ENCODE results near the gene APOBEC3H.

Gene APOBEC3H

DNA sequence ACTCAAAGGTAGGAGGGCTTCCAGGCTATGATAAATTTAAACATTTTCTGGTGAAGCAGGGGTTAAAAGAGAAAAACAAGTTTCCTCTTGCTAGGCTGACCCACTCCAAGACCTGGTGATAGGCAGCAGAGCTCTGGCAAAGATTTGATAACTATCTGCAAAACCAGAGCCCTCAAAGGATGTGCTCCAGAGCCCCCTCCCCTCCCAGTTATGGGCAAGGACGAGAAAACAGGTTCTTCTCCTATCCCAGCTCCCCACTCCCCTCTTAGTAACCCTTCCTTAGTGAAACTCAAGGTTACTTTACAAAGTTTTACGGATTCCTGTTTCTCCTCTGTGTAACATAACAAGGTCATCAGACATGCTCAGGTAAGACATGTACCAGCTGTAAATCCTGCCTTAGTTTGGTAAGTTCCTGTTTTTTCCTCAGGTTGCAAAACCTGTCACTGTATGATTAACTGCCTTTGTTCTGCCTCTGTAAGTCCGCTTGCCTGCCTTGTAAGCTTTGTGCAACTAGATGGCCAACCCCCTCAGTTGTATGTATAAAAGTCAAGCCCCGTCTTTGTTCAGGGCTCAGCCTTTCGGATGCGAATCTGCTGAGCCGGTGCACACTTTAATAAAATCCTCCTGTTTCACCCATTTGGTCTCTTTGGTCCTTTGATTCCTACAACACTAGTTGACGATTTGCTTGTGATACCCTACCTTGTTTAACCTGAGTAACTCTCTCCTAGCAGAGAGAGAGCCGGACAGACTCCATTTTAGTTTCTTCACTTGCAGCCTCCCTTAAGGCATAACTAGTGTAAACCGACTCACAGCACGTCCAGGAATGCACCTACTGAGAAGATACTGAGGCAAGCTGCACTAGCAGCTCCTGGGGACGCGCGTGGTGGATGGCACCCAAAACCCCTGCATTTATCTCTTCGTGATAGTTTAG lies 13.9 kb downstream of the APOBEC3H start:
- CTCF ChIA-PET: interaction anchor here (0.6 to 2.1 kb wide), 7 partner anchors 9 to 107 kb away, joined by 3 to 6 read pairs (median 5); partner anchors contain the start of gene APOBEC3D
- DNase-seq: peak; percentile 66 to 92 (median 89)
- no peaks in the 10 kb centered on the region for H3K36me3 ChIP-seq (ENCODE audit: control insufficient read depth in 4 of 4, insufficient read depth in 4 of 4, low read length in 3 of 4)
- H3K27ac ChIP-seq (ENCODE audit: insufficient read depth in 1 of 2, low read depth in 1 of 2, low read length in 2 of 2, poor library complexity in 1 of 2, severe bottlenecking in 2 of 2): no peak overlapping the region
- 53% methylated on average over 10 of the region's 15 CpGs for WGBS (ENCODE audit: insufficient coverage)
- no peak overlapping the region for H3K4me3 ChIP-seq (ENCODE audit: control insufficient read depth in 1 of 7, extremely low read depth in 1 of 7, insufficient read depth in 4 of 7, low read depth in 2 of 7, low read length in 6 of 7)
- H3K9me3 ChIP-seq (ENCODE audit: control extremely low read depth in 1 of 5, control insufficient read depth in 4 of 5, insufficient read depth in 2 of 5, low read depth in 1 of 5, low read length in 4 of 5): no peaks in the 10 kb centered on the region
- POLR2A ChIA-PET: interaction anchor here (0.6 to 1.2 kb wide), 3 partner anchors 15 to 72 kb away, joined by 3 to 4 read pairs (median 3); no protein-coding TSS in a partner anchor
- peaks cover 0 to 13% (median 9%) of the 10 kb centered on the region in 4 experiments for H3K4me1 ChIP-seq (ENCODE audit: control extremely low read depth in 1 of 4, control insufficient read depth in 4 of 4, insufficient read depth in 4 of 4, low read length in 3 of 4)
- no peaks in the 10 kb centered on the region for H3K27me3 ChIP-seq (replicated peaks in 2 of 5; ENCODE audit: control insufficient read depth in 4 of 5, insufficient read depth in 5 of 5, low read length in 4 of 5)

- POLR2A ChIA-PET: no interaction called here
- Histone ChIP-seq H3K27me3 (replicated peaks in 2 of 5; ENCODE audit: control insufficient read depth in 4 of 5, insufficient read depth in 5 of 5, low read length in 4 of 5) (no peaks in the 10 kb centered on the region), H3K9me3 (ENCODE audit: control extremely low read depth in 1 of 5, control insufficient read depth in 4 of 5, insufficient read depth in 2 of 5, low read depth in 1 of 5, low read length in 4 of 5) (no peaks in the 10 kb centered on the region), H3K27ac (ENCODE audit: insufficient read depth in 1 of 2, low read depth in 1 of 2, low read length in 2 of 2, poor library complexity in 1 of 2, severe bottlenecking in 2 of 2) (no peak overlapping the region), H3K4me3 (ENCODE audit: control insufficient read depth in 1 of 7, extremely low read depth in 1 of 7, insufficient read depth in 4 of 7, low read depth in 2 of 7, low read length in 6 of 7) (no peak overlapping the region), H3K4me1 (ENCODE audit: control extremely low read depth in 1 of 4, control insufficient read depth in 4 of 4, insufficient read depth in 4 of 4, low read length in 3 of 4) (peaks cover 0 to 13% (median 9%) of the 10 kb centered on the region in 4 experiments), H3K36me3 (ENCODE audit: control insufficient read depth in 4 of 4, insufficient read depth in 4 of 4, low read length in 3 of 4) (no peaks in the 10 kb centered on the region)
- DNase-seq: no peak
- WGBS (ENCODE audit: insufficient coverage): 95% methylated on average over 6 of the region's 6 CpGs
- CTCF ChIA-PET: interaction anchor here (0.7 kb wide), 1 partner anchor 245 kb away, joined by 4 read pairs; no protein-coding TSS in a partner anchor
Observed at GRCh38 chr22:39114112-39114511, 17.1 kb downstream of the APOBEC3H start.

- no peaks in the 10 kb centered on the region for H3K9me3 ChIP-seq (ENCODE audit: control extremely low read depth in 1 of 5, control insufficient read depth in 4 of 5, insufficient read depth in 2 of 5, low read depth in 1 of 5, low read length in 4 of 5)
- ChIA-PET CTCF (interaction anchor here (0.6 kb wide), 1 partner anchor 27 kb away, joined by 5 read pairs; no protein-coding TSS in a partner anchor), POLR2A (interaction anchor here (0.6 kb wide), 1 partner anchor 9 kb away, joined by 3 read pairs; no protein-coding TSS in a partner anchor)
- H3K27ac ChIP-seq (ENCODE audit: insufficient read depth in 1 of 2, low read depth in 1 of 2, low read length in 2 of 2, poor library complexity in 1 of 2, severe bottlenecking in 2 of 2): no peak overlapping the region
- H3K4me3 ChIP-seq (ENCODE audit: control insufficient read depth in 1 of 7, extremely low read depth in 1 of 7, insufficient read depth in 4 of 7, low read depth in 2 of 7, low read length in 6 of 7): no peak overlapping the region
- no peaks in the 10 kb centered on the region for H3K36me3 ChIP-seq (ENCODE audit: control insufficient read depth in 4 of 4, insufficient read depth in 4 of 4, low read length in 3 of 4)
- DNase-seq: no peak
- no peaks in the 10 kb centered on the region for H3K27me3 ChIP-seq (replicated peaks in 2 of 5; ENCODE audit: control insufficient read depth in 4 of 5, insufficient read depth in 5 of 5, low read length in 4 of 5)
- H3K4me1 ChIP-seq (ENCODE audit: control extremely low read depth in 1 of 4, control insufficient read depth in 4 of 4, insufficient read depth in 4 of 4, low read length in 3 of 4): peaks cover 0 to 12% (median 8%) of the 10 kb centered on the region in 4 experiments
- WGBS (ENCODE audit: insufficient coverage): 100% methylated on average over 1 of the region's 2 CpGs
Observed at GRCh38 chr22:39115570-39115969, 18.5 kb downstream of the APOBEC3H start.

DNA sequence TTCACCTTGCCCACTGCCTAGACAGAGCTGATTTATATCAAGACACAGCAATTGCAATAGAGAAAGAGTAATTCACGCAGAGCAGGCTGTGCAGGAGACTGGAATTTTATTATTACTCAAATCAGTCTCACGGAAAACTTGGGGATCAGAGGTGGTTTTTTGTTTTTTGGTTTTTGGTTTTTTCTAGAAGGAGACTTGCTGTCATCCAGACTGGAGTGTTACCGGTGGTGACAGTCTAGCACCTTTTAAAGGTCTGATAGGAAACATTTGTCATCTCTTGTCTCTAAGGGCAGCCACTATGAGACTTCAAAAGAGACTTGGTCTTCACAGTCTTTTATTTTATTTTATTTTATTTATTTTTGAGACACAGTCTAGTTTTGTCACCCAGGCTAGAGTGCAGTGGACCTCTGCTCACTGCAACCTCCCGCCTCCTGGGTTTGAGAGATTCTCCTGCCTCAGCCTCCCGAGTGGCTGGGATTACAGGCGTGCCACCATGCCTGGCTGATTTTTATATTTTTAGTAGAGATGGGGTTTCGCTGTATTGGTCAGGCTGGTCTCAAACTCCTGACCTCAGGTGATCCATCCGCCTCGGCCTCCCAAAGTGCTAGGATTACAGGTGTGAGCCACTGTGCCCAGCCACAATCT lies 19.1 kb downstream of the APOBEC3H start:
- DNase-seq: no peak
- CTCF ChIA-PET: interaction anchor here (0.6 kb wide), 1 partner anchor 27 kb away, joined by 5 read pairs; no protein-coding TSS in a partner anchor
- Histone ChIP-seq H3K27me3 (replicated peaks in 2 of 5; ENCODE audit: control insufficient read depth in 4 of 5, insufficient read depth in 5 of 5, low read length in 4 of 5) (no peaks in the 10 kb centered on the region), H3K4me1 (ENCODE audit: control extremely low read depth in 1 of 4, control insufficient read depth in 4 of 4, insufficient read depth in 4 of 4, low read length in 3 of 4) (peaks cover 0 to 7% (median 3%) of the 10 kb centered on the region in 4 experiments), H3K9me3 (ENCODE audit: control extremely low read depth in 1 of 5, control insufficient read depth in 4 of 5, insufficient read depth in 2 of 5, low read depth in 1 of 5, low read length in 4 of 5) (no peaks in the 10 kb centered on the region), H3K36me3 (ENCODE audit: control insufficient read depth in 4 of 4, insufficient read depth in 4 of 4, low read length in 3 of 4) (no peaks in the 10 kb centered on the region), H3K4me3 (ENCODE audit: control insufficient read depth in 1 of 7, extremely low read depth in 1 of 7, insufficient read depth in 4 of 7, low read depth in 2 of 7, low read length in 6 of 7) (no peak overlapping the region), H3K27ac (ENCODE audit: insufficient read depth in 1 of 2, low read depth in 1 of 2, low read length in 2 of 2, poor library complexity in 1 of 2, severe bottlenecking in 2 of 2) (no peak overlapping the region)
- POLR2A ChIA-PET: interaction anchor here (0.6 kb wide), 1 partner anchor 8 kb away, joined by 3 read pairs; no protein-coding TSS in a partner anchor
- WGBS (ENCODE audit: insufficient coverage): 100% methylated on average over 8 of the region's 9 CpGs

DNA sequence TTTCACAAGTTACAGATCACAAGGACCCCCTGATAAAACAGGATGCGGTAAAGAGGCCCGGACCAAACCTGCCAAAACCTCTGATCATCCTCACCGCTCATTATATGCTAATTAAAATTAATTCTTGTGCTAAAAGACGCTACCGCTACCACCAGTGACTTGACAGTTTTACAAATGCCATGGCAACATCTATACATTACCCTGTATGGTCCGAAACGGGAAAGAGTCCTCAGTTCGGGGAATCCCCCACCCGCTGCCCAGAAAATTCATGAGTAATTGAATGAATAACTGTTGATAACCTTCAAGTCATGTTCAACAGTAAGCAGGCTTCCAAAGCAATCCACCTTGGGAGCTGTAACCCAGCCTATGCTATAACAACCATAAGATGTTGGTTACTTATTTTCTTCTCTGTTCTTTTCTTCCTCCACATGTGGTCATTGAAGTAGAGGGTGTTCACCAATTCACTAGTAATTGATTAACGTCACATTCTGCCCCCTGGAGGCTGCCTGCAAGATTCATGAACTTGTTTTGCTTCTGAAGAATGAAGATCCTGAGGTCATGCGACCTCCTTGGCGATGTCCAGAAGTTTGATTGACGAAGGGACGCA lies 20.6 kb downstream of the APOBEC3H start:
- Histone ChIP-seq H3K36me3 (ENCODE audit: control insufficient read depth in 4 of 4, insufficient read depth in 4 of 4, low read length in 3 of 4) (no peaks in the 10 kb centered on the region), H3K4me1 (ENCODE audit: control extremely low read depth in 1 of 4, control insufficient read depth in 4 of 4, insufficient read depth in 4 of 4, low read length in 3 of 4) (peaks cover 0 to 4% (median 0%) of the 10 kb centered on the region in 4 experiments), H3K9me3 (ENCODE audit: control extremely low read depth in 1 of 5, control insufficient read depth in 4 of 5, insufficient read depth in 2 of 5, low read depth in 1 of 5, low read length in 4 of 5) (no peaks in the 10 kb centered on the region), H3K4me3 (ENCODE audit: control insufficient read depth in 1 of 7, extremely low read depth in 1 of 7, insufficient read depth in 4 of 7, low read depth in 2 of 7, low read length in 6 of 7) (no peak overlapping the region), H3K27me3 (replicated peaks in 2 of 5; ENCODE audit: control insufficient read depth in 4 of 5, insufficient read depth in 5 of 5, low read length in 4 of 5) (no peaks in the 10 kb centered on the region), H3K27ac (ENCODE audit: insufficient read depth in 1 of 2, low read depth in 1 of 2, low read length in 2 of 2, poor library complexity in 1 of 2, severe bottlenecking in 2 of 2) (no peak overlapping the region)
- ChIA-PET CTCF (interaction anchor here (0.6 to 1.9 kb wide), 5 partner anchors 22 to 144 kb away, joined by 3 to 8 read pairs (median 5); no protein-coding TSS in a partner anchor), POLR2A (no interaction called here)
- 53% methylated on average over 8 of the region's 14 CpGs for WGBS (ENCODE audit: insufficient coverage)
- DNase-seq: peak; percentile 58 to 66 (median 61)

DNA sequence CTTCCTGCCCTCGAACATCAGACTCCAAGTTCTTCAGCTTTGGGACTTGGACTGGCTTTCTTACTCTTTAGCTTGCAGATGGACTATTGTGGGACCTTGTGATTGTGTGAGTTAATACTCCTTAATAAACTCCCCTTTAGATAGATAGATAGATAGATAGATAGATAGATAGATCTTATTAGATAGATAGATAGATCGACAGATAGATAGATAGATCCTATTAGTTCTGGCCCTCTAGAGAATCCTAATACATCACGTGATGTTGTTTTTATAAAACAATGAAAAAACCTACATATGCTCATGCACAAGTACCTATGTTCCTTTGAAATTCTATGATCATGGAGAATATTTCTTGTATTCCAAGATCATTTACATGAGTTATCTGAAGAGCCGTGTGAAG lies 23.9 kb downstream of the APOBEC3H start:
- Histone ChIP-seq H3K9me3 (ENCODE audit: control extremely low read depth in 1 of 5, control insufficient read depth in 4 of 5, insufficient read depth in 2 of 5, low read depth in 1 of 5, low read length in 4 of 5) (no peaks in the 10 kb centered on the region), H3K36me3 (ENCODE audit: control insufficient read depth in 4 of 4, insufficient read depth in 4 of 4, low read length in 3 of 4) (no peaks in the 10 kb centered on the region), H3K27ac (ENCODE audit: insufficient read depth in 1 of 2, low read depth in 1 of 2, low read length in 2 of 2, poor library complexity in 1 of 2, severe bottlenecking in 2 of 2) (no peak overlapping the region), H3K4me3 (ENCODE audit: control insufficient read depth in 1 of 7, extremely low read depth in 1 of 7, insufficient read depth in 4 of 7, low read depth in 2 of 7, low read length in 6 of 7) (no peak overlapping the region), H3K27me3 (replicated peaks in 2 of 5; ENCODE audit: control insufficient read depth in 4 of 5, insufficient read depth in 5 of 5, low read length in 4 of 5) (no peaks in the 10 kb centered on the region), H3K4me1 (ENCODE audit: control extremely low read depth in 1 of 4, control insufficient read depth in 4 of 4, insufficient read depth in 4 of 4, low read length in 3 of 4) (peaks cover 0 to 7% (median 4%) of the 10 kb centered on the region in 4 experiments)
- ChIA-PET CTCF (interaction anchor here (1.1 to 1.7 kb wide), 3 partner anchors 108 to 268 kb away, joined by 3 to 5 read pairs (median 4); no protein-coding TSS in a partner anchor), POLR2A (no interaction called here)
- no peak for DNase-seq
- 100% methylated on average over 1 of the region's 4 CpGs for WGBS (ENCODE audit: insufficient coverage)
